ENCODE measurements around the gene NEDD4. TPM values are rescaled to one million over a fixed set of nuclear protein-coding genes. Genes with fewer than 3 reads are reported as not detected.

NEDD4 gene
- total RNA-seq, 1 donor from 2014 or later: 28.4 TPM

DNA sequence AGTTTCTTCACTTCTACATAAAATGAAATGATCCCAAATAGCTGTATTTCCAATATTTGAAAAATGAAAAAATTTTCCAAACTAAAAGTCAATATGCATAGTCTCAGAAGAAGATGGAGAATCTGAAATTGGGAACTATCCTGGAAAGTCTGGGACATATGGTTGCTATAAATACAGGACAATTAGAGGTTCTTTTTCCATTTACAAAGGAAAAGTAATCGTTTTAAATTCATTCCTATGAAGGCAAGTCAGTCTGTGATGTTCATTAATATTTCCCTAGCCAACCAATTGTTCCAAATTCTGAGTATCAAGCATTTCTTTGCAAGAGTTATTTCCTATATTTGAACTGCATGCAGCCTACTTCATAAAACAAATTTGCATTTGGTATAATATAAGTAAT is 102.2 kb downstream of the NEDD4 start:
- peaks cover 25% of the 10 kb centered on the region for H3K9me3 Mint-ChIP-seq (ENCODE audit: low read depth)
- no peak for DNase-seq (ENCODE audit: low spot score)
- TF ChIP-seq, protein P1, sequence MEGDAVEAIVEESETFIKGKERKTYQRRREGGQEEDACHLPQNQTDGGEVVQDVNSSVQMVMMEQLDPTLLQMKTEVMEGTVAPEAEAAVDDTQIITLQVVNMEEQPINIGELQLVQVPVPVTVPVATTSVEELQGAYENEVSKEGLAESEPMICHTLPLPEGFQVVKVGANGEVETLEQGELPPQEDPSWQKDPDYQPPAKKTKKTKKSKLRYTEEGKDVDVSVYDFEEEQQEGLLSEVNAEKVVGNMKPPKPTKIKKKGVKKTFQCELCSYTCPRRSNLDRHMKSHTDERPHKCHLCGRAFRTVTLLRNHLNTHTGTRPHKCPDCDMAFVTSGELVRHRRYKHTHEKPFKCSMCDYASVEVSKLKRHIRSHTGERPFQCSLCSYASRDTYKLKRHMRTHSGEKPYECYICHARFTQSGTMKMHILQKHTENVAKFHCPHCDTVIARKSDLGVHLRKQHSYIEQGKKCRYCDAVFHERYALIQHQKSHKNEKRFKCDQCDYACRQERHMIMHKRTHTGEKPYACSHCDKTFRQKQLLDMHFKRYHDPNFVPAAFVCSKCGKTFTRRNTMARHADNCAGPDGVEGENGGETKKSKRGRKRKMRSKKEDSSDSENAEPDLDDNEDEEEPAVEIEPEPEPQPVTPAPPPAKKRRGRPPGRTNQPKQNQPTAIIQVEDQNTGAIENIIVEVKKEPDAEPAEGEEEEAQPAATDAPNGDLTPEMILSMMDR (IDR thresholded peaks at IDR 0.05): no peak
- no peak overlapping the region for H3K27ac Mint-ChIP-seq (ENCODE audit: unreplicated experiment)
- H3K27me3 Mint-ChIP-seq (ENCODE audit: low read depth): no peaks in the 10 kb centered on the region
- no peak overlapping the region for H3K4me3 Mint-ChIP-seq (ENCODE audit: unreplicated experiment)
- peaks cover 27% of the 10 kb centered on the region for H3K4me1 Mint-ChIP-seq (ENCODE audit: low read depth)
- peaks cover 10% of the 10 kb centered on the region for H3K36me3 Mint-ChIP-seq (ENCODE audit: low read depth)

DNA sequence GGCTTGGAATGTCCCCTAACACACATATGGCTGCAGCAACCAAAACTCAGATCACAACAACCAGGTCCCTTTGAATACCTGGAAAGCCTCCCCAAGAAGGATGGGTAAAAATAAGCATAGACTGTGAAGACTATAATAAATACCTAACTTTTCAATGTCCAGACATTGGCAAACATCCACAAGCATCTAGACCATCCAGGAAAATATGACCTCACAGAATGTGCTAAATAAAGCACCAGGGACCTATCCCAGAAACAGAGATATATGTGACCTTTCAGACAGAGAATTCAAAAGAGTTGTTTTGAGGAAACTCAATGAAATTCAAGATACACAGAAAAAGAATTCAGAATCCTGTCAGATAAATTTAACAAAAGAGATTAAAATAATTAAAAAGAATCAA is 109.2 kb downstream of the NEDD4 start:
- no peak overlapping the region for H3K4me3 Mint-ChIP-seq (ENCODE audit: unreplicated experiment)
- no peaks in the 10 kb centered on the region for H3K27me3 Mint-ChIP-seq (ENCODE audit: low read depth)
- TF ChIP-seq, protein P1 (IDR thresholded peaks at IDR 0.05): no peak
- peaks cover 31% of the 10 kb centered on the region for H3K4me1 Mint-ChIP-seq (ENCODE audit: low read depth)
- H3K27ac Mint-ChIP-seq (ENCODE audit: unreplicated experiment): no peak overlapping the region
- no peak for DNase-seq (ENCODE audit: low spot score)
- H3K36me3 Mint-ChIP-seq (ENCODE audit: low read depth): peaks cover 12% of the 10 kb centered on the region
- peaks cover 23% of the 10 kb centered on the region for H3K9me3 Mint-ChIP-seq (ENCODE audit: low read depth)

DNA sequence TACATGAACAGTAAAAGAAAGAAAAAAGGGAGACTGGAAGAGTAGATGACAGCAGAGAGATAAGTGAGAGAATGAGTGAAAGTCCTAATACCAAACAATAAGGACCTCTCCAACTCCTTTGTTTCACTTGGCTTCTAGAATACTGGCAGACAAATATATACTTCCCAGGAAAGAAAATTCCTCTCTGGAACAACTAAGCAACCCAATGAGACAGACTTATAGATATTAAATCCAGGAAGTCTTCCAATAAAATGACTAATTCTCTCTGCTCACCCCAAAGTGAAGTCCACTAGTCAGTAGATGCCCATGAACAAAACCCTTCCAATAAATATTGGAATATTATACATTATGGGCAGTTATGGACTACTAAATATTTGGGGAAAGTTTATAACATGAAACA is 114.2 kb downstream of the NEDD4 start:
- TF ChIP-seq, protein P1 (IDR thresholded peaks at IDR 0.05): no peak
- no peak for DNase-seq (ENCODE audit: low spot score)
- Mint-ChIP-seq H3K27me3 (ENCODE audit: low read depth) (no peaks in the 10 kb centered on the region), H3K27ac (ENCODE audit: unreplicated experiment) (peak overlapping the region; percentile 5), H3K4me1 (ENCODE audit: low read depth) (peaks cover 18% of the 10 kb centered on the region), H3K9me3 (ENCODE audit: low read depth) (no peaks in the 10 kb centered on the region), H3K36me3 (ENCODE audit: low read depth) (peaks cover 6% of the 10 kb centered on the region), H3K4me3 (ENCODE audit: unreplicated experiment) (no peak overlapping the region)

DNA sequence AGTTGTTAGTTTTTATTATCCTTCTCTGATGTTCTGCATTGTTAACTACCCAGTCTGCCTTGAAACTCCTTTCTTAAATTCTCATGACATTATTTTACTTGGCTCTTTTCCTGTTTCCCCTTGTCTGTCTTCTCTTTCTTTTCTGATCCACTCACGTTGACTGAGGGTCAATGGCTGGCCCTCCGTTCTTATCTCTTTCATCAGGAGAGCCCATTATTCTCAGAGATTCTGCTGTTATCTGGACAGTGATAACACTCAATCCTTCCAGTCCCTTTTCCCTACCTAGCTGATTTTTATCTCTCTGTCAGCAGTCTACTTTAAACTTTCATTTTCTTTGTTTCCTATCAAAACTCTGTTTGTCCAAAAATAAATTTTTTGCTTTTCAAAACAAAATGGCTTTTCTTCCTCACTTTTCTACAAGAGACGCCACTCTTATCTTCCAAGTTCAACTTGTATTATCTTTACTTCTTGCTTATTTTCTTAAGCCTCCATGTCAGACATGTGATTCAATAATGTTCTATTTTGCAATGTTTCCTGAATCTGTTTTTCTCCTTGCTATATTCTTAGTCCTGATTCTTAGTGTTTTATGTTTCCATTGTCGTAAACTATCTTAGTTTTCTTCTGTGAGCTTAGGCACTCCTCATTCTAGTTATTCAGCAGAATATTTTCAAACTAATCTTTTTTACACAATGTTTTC is 120.2 kb downstream of the NEDD4 start:
- no peak for DNase-seq (ENCODE audit: low spot score)
- Mint-ChIP-seq H3K27me3 (ENCODE audit: low read depth) (no peaks in the 10 kb centered on the region), H3K9me3 (ENCODE audit: low read depth) (no peaks in the 10 kb centered on the region), H3K27ac (ENCODE audit: unreplicated experiment) (peak overlapping the region; percentile 93), H3K4me1 (ENCODE audit: low read depth) (peaks cover 24% of the 10 kb centered on the region), H3K4me3 (ENCODE audit: unreplicated experiment) (peak overlapping the region; percentile 58), H3K36me3 (ENCODE audit: low read depth) (peaks cover 13% of the 10 kb centered on the region)
- TF ChIP-seq, protein P1 (IDR thresholded peaks at IDR 0.05): no peak

DNA sequence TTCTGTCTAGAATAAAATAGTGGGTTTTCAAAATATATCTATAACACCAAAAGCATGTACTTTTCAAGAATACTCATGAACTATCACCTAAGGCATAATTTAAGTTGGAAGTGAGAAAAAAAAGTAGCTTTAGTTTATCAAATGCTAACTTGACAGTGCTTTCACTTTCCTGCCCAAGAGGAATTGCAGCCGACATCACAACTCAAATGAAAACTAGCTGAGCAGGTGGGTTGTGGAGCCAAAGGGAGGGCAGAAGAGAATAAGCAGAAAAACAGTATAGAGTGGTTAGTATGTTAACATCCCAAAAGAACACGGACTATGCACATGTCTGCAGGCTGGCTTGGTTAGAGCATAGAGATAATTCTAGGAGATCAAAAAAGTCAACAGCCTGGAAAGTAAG is 120.9 kb downstream of the NEDD4 start:
- TF ChIP-seq, protein P1 (IDR thresholded peaks at IDR 0.05): no peak
- DNase-seq (ENCODE audit: low spot score): no peak
- Mint-ChIP-seq H3K4me1 (ENCODE audit: low read depth) (peaks cover 24% of the 10 kb centered on the region), H3K27ac (ENCODE audit: unreplicated experiment) (peak overlapping the region; percentile 93), H3K4me3 (ENCODE audit: unreplicated experiment) (peak overlapping the region; percentile 58), H3K9me3 (ENCODE audit: low read depth) (no peaks in the 10 kb centered on the region), H3K36me3 (ENCODE audit: low read depth) (peaks cover 13% of the 10 kb centered on the region), H3K27me3 (ENCODE audit: low read depth) (no peaks in the 10 kb centered on the region)

Data from chondrocyte (in vitro differentiated cells).